K562 (cell line): ENCODE measurements around the gene IRAK4. TPM values are rescaled to one million over a fixed set of nuclear protein-coding genes. Genes with fewer than 3 reads are reported as not detected.
A peak's percentile ranks its signal among the peaks of the same experiment; 100 is the strongest.

ENCODE experiments used
- ATF3 ChIP-seq, 2 experiments: fragments of 450-650 bp in 1 of 2; sonication (generic) in 1 of 2; formaldehyde crosslinking in 1 of 2; IDR thresholded peaks in 1 of 2; conservative IDR thresholded peaks in 1 of 2; 2 replicates each; pipeline versions ENCODE4 v1.6.1 to v1.8.1; 2016 to 2023; ENCODE audit warnings: mild to moderate bottlenecking in 2 of 2, moderate library complexity in 2 of 2, inconsistent platforms in 1 of 2, missing genetic modification reagents in 1 of 2
- ATF7 ChIP-seq: fragments of 450-650 bp; IDR thresholded peaks from 2 replicates; pipeline ENCODE4 v1.7.1; 2014; ENCODE audit warnings: mild to moderate bottlenecking, moderate library complexity
- CBX3 ChIP-seq, 2 experiments: IDR thresholded peaks; 1 replicate in 1 of 2; 2 replicates in 1 of 2; pipeline ENCODE4 v1.6.1; 2012; ENCODE audit warnings: inconsistent platforms in 2 of 2, low read length in 2 of 2, borderline replicate concordance in 1 of 2, control low read depth in 1 of 2
- CHCHD3 ChIP-seq: fragments of 250-450 bp; sonication (Bioruptor Pico); IDR thresholded peaks from 2 replicates; pipeline ENCODE4 v2.1.2; 2022; ENCODE audit warnings: mild to moderate bottlenecking
- CHD7 ChIP-seq: fragments of 200-600 bp; sonication (generic); IDR thresholded peaks from one replicate; pipeline ENCODE4 v1.6.1; 2012; ENCODE audit warnings: mild to moderate bottlenecking, low read depth, low read length, inconsistent platforms
- JUN ChIP-seq, 2 experiments: sonication (generic) in 1 of 2; formaldehyde crosslinking in 1 of 2; IDR thresholded peaks; 2 replicates each; pipeline versions ENCODE4 v1.6.1 to v1.8.0; 2012 to 2022; ENCODE audit warnings: borderline replicate concordance in 2 of 2, mild to moderate bottlenecking in 2 of 2, improper control_type of control experiment in 1 of 2, low read depth in 1 of 2, low read length in 1 of 2, missing genetic modification reagents in 1 of 2
- NBN ChIP-seq: fragments of 450-650 bp; IDR thresholded peaks from 2 replicates; pipeline ENCODE4 v1.6.1; 2016; ENCODE audit warnings: low read depth, mild to moderate bottlenecking
- NR3C1 ChIP-seq: sonication (generic); formaldehyde crosslinking; IDR thresholded peaks from 2 replicates; pipeline ENCODE4 v1.8.1; 2022; ENCODE audit warnings: missing genetic modification reagents
- TFAP4 ChIP-seq: sonication (generic); formaldehyde crosslinking; IDR thresholded peaks from 2 replicates; pipeline ENCODE4 v1.8.0; 2022; ENCODE audit warnings: missing genetic modification reagents, mild to moderate bottlenecking, moderate library complexity, borderline replicate concordance
- ZC3H8 ChIP-seq: fragments of 450-650 bp; IDR thresholded peaks from 2 replicates; pipeline ENCODE4 v1.6.1; 2017
- ZHX1 ChIP-seq: fragments of 150-350 bp; conservative IDR thresholded peaks from 2 replicates; pipeline ENCODE4 v1.6.1; 2014; ENCODE audit warnings: low read length
- polyA plus RNA-seq, 8 experiments: library from polyadenylated mRNA; depleted of rRNA in 4 of 8; stranded (reverse) in 5 of 8; unstranded in 3 of 8; fragments of >200 nt; fragmentation: Nextera tagmentation in 2 of 8; fragmentation: Illumina TruSeq in 1 of 8; extraction: Ambion mirVana in 2 of 8; extraction: Trizol in 1 of 8; gene quantifications; 2 replicates each; pipeline versions ENCODE4 v1.2.1 to v1.2.3, GENCODE V29; 2011 to 2014; ENCODE audit warnings: inconsistent platforms in 1 of 8, missing spikeins in 1 of 8
- total RNA-seq, 7 experiments: library from RNA; depleted of rRNA in 6 of 7; stranded (reverse); fragments of >200 nt in 6 of 7; fragmentation: Illumina TruSeq in 2 of 7; extraction: Trizol in 2 of 7; gene quantifications; 2 replicates each; pipeline versions ENCODE4 v1.2.1 to v1.2.3, GENCODE V29; 2011 to 2021; ENCODE audit warnings: low replicate concordance in 1 of 7

IRAK4 gene
- total and polyA plus RNA-seq, 9 of the 15 experiments (the other 6 are each of a cell fraction or from before 2014, with no cell fraction given), result 10.8 to 34.5 (median 16.0) TPM

- TF ChIP-seq ZHX1 (no peak), NBN (no peak), CHCHD3 (CRISPR knock-in tag) (no peak), JUN (IDR thresholded peaks at IDR 0.05; ENCODE audit: borderline replicate concordance, low read depth, low read length) (peak; percentile 78), JUN (CRISPR knock-in tag; IDR thresholded peaks at IDR 0.05; ENCODE audit: borderline replicate concordance) (no peak), ATF7 (peak; percentile 90), ZC3H8 (no peak), CHD7 (no peak), ATF3 (IDR thresholded peaks at IDR 0.05) (peak; percentile 94), ATF3 (CRISPR knock-in tag; conservative IDR thresholded peaks at IDR 0.05) (no peak), NR3C1 (CRISPR knock-in tag) (no peak), TFAP4 (CRISPR knock-in tag) (0 out of 2 replicates have a peak, but pooled peaks have one; percentile 32), CBX3 (IDR thresholded peaks at IDR 0.05; ENCODE audit: borderline replicate concordance in 1 of 2, low read length in 2 of 2) (no peak)
Measured at GRCh38 chr12:43789941-43790340, 31.2 kb downstream of the IRAK4 start (continued).
